ENCODE data around the gene TSPEAR. TPM values are rescaled to one million over a fixed set of nuclear protein-coding genes. Genes with fewer than 3 reads are reported as not detected.

Gene TSPEAR
- total and polyA plus RNA-seq, 2 donors (not counting 1 experiment from before 2014, with no cell fraction given): not detected

DNA sequence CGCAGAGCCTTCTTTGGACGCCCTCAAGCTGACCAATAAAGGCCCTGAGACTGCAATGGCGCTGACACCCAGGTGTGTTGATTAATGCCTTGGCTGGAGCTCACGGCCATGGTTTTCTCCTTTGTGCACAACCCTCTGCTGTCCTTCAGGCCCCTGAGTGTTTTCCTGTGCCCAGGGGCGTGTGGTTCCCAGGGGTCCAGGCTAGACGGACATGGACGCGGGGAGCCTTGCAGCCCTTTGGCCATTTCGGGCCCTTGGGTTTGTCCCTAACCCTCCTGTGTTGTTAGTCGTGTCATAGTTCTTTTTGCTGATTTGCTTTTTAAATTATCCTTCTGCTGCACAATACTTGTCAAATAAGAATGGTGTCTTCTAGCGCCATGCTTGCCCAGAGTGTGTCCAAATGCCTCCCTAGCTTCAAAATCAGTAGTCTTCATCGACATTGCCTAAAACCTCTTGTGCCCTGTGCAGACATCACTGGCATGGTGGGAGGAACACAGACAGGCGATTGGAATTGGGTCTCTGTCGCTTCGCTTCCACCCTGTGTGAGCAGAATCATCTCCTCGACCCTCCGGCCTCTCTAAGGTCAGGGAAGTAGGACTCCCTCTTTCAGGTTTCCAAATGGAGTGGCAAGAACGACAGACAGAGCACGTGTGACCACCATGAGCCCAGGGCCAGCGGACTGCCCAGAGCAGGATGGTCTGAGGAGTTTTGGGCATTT lies 135.9 kb downstream of the TSPEAR start:
- 95% methylated on average over 13 of the region's 20 CpGs for WGBS (ENCODE audit: insufficient coverage)
- Histone ChIP-seq H3K4me3 (ENCODE audit: control extremely low read depth in 1 of 5, extremely low read depth in 1 of 5, insufficient read depth in 1 of 5, low read depth in 2 of 5, low read length in 4 of 5) (no peak overlapping the region), H3K27me3 (replicated peaks in 1 of 4; ENCODE audit: control extremely low read depth in 1 of 4, control insufficient read depth in 3 of 4, insufficient read depth in 4 of 4, low read length in 3 of 4) (peaks cover 0 to 4% (median 0%) of the 10 kb centered on the region in 4 experiments)

More for the DNA sequence above, 135.9 kb downstream of the TSPEAR start:
- no peaks in the 10 kb centered on the region for H3K79me2 ChIP-seq (ENCODE audit: control insufficient read depth, insufficient read depth, low read length)
- peaks cover 30% of the 10 kb centered on the region for H3K27me3 Mint-ChIP-seq
- H3K4me3 Mint-ChIP-seq: no peak overlapping the region
- no peak overlapping the region for H3K4me2 ChIP-seq (replicated peaks; ENCODE audit: low read depth, low read length, poor library complexity, severe bottlenecking)
- CTCF ChIA-PET: no interaction called here
- ATAC-seq (ENCODE audit: low read depth) (no peak), DNase-seq (no peak)
- no peaks in the 10 kb centered on the region for H3K4me1 ChIP-seq (ENCODE audit: control insufficient read depth in 2 of 2, insufficient read depth in 2 of 2, low read length in 2 of 2)
- no peak overlapping the region for H3K27ac Mint-ChIP-seq
- no peaks in the 10 kb centered on the region for H3K4me1 Mint-ChIP-seq
- H3K9me3 ChIP-seq (ENCODE audit: control extremely low read depth in 1 of 3, control insufficient read depth in 2 of 3, insufficient read depth in 1 of 3, low read length in 2 of 3): peaks cover 0 to 52% (median 11%) of the 10 kb centered on the region in 3 donors
- no peak overlapping the region for H3K9ac ChIP-seq (ENCODE audit: low read length)
- peaks cover 5% of the 10 kb centered on the region for H3K9me3 Mint-ChIP-seq (ENCODE audit: insufficient read depth)
- H3K27ac ChIP-seq (ENCODE audit: low read length in 2 of 2): no peak overlapping the region
- TF ChIP-seq, protein P1, sequence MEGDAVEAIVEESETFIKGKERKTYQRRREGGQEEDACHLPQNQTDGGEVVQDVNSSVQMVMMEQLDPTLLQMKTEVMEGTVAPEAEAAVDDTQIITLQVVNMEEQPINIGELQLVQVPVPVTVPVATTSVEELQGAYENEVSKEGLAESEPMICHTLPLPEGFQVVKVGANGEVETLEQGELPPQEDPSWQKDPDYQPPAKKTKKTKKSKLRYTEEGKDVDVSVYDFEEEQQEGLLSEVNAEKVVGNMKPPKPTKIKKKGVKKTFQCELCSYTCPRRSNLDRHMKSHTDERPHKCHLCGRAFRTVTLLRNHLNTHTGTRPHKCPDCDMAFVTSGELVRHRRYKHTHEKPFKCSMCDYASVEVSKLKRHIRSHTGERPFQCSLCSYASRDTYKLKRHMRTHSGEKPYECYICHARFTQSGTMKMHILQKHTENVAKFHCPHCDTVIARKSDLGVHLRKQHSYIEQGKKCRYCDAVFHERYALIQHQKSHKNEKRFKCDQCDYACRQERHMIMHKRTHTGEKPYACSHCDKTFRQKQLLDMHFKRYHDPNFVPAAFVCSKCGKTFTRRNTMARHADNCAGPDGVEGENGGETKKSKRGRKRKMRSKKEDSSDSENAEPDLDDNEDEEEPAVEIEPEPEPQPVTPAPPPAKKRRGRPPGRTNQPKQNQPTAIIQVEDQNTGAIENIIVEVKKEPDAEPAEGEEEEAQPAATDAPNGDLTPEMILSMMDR (IDR thresholded peaks at IDR 0.05): no peak
- TF ChIP-seq EZH2 (IDR thresholded peaks at IDR 0.05; ENCODE audit: borderline replicate concordance, insufficient read depth, low read depth, low read length, poor library complexity, severe bottlenecking): no peak
- H3K36me3 ChIP-seq (replicated peaks in 1 of 2; ENCODE audit: control extremely low read depth in 1 of 2, control insufficient read depth in 1 of 2, extremely low read depth in 1 of 2, insufficient read depth in 2 of 2, low read length in 1 of 2): no peaks in the 10 kb centered on the region
- no peak overlapping the region for H2AFZ ChIP-seq (ENCODE audit: insufficient read depth, low read depth, low read length, poor library complexity, severe bottlenecking)
- intact Hi-C loops (cut with micrococcal nuclease): no loop called here
- POLR2A ChIA-PET: no interaction called here
- no peaks in the 10 kb centered on the region for H4K20me1 ChIP-seq (ENCODE audit: control insufficient read depth, insufficient read depth, low read length, poor library complexity, severe bottlenecking)

Measured in B cell (primary cell).